Measurements from ENCODE around the gene CALY.
A peak's percentile ranks its signal among the peaks of the same experiment; 100 is the strongest.

The CALY gene

GRCh38 chr10:133341983-133342382 is 5.3 kb upstream of the CALY start:
- no peak overlapping the region for H3K27ac Mint-ChIP-seq (ENCODE audit: low read depth)
- H3K4me1 Mint-ChIP-seq = no peaks in the 10 kb centered on the region
- ATAC-seq (replicated peaks; ENCODE audit: extremely low read depth, poor library complexity, severe bottlenecking) (no peak), DNase-seq (ENCODE audit: low spot score in 2 of 2) (no peak)
- no peak overlapping the region for H3K4me3 Mint-ChIP-seq
- H3K36me3 Mint-ChIP-seq (ENCODE audit: insufficient read depth) = peaks cover 1% of the 10 kb centered on the region
- no peaks in the 10 kb centered on the region for H3K9me3 Mint-ChIP-seq
- H3K27me3 Mint-ChIP-seq = peaks cover 34% of the 10 kb centered on the region

- Mint-ChIP-seq H3K27ac (ENCODE audit: low read depth) (no peak overlapping the region), H3K4me3 (no peak overlapping the region), H3K9me3 (no peaks in the 10 kb centered on the region), H3K27me3 (peaks cover 15% of the 10 kb centered on the region), H3K36me3 (ENCODE audit: insufficient read depth) (peaks cover 11% of the 10 kb centered on the region), H3K4me1 (peaks cover under 1% of the 10 kb centered on the region)
- no peak for ATAC-seq (replicated peaks; ENCODE audit: extremely low read depth, poor library complexity, severe bottlenecking)
- no peak for DNase-seq (ENCODE audit: low spot score in 2 of 2)
These were observed 3.1 kb upstream of the CALY start for GRCh38 chr10:133339708-133340380.

GRCh38 chr10:133338080-133339071 is 1.7 kb upstream of the CALY start:
- Mint-ChIP-seq H3K4me1 (peaks cover 4% of the 10 kb centered on the region), H3K9me3 (no peaks in the 10 kb centered on the region), H3K27me3 (peaks cover 8% of the 10 kb centered on the region), H3K27ac (ENCODE audit: low read depth) (no peak overlapping the region), H3K36me3 (ENCODE audit: insufficient read depth) (peaks cover 13% of the 10 kb centered on the region), H3K4me3 (no peak overlapping the region)
- DNase-seq (ENCODE audit: low spot score in 2 of 2) (no peak), ATAC-seq (replicated peaks; ENCODE audit: extremely low read depth, poor library complexity, severe bottlenecking) (no peak)

GRCh38 chr10:133337370-133337725 is 652 bp upstream of the CALY start:
- Mint-ChIP-seq H3K4me1 (peaks cover 4% of the 10 kb centered on the region), H3K9me3 (no peaks in the 10 kb centered on the region), H3K4me3 (no peak overlapping the region), H3K36me3 (ENCODE audit: insufficient read depth) (peaks cover 12% of the 10 kb centered on the region), H3K27me3 (peaks cover 8% of the 10 kb centered on the region), H3K27ac (ENCODE audit: low read depth) (no peak overlapping the region)
- ATAC-seq (replicated peaks; ENCODE audit: extremely low read depth, poor library complexity, severe bottlenecking) (no peak), DNase-seq (ENCODE audit: low spot score in 2 of 2) (no peak)

- peaks cover 14% of the 10 kb centered on the region for H3K36me3 Mint-ChIP-seq (ENCODE audit: insufficient read depth)
- H3K4me3 Mint-ChIP-seq = peak overlapping the region; percentile 73
- H3K9me3 Mint-ChIP-seq = no peaks in the 10 kb centered on the region
- H3K27me3 Mint-ChIP-seq = no peaks in the 10 kb centered on the region
- peaks cover 4% of the 10 kb centered on the region for H3K4me1 Mint-ChIP-seq
- ATAC-seq (replicated peaks; ENCODE audit: extremely low read depth, poor library complexity, severe bottlenecking) (no peak), DNase-seq (ENCODE audit: low spot score in 2 of 2) (no peak)
- peak overlapping the region; percentile 93 for H3K27ac Mint-ChIP-seq (ENCODE audit: low read depth)
These were observed 549 bp downstream of the CALY start for GRCh38 chr10:133336118-133336576.

GRCh38 chr10:133335246-133336117 is 1.2 kb downstream of the CALY start:
- H3K4me3 Mint-ChIP-seq = peak overlapping the region; percentile 73
- peaks cover 4% of the 10 kb centered on the region for H3K4me1 Mint-ChIP-seq
- no peaks in the 10 kb centered on the region for H3K9me3 Mint-ChIP-seq
- H3K27ac Mint-ChIP-seq (ENCODE audit: low read depth) = peak overlapping the region; percentile 93
- H3K27me3 Mint-ChIP-seq = no peaks in the 10 kb centered on the region
- ATAC-seq (replicated peaks; ENCODE audit: extremely low read depth, poor library complexity, severe bottlenecking) (peak; percentile 44), DNase-seq (ENCODE audit: low spot score in 2 of 2) (peak; percentile 82 to 85)
- H3K36me3 Mint-ChIP-seq (ENCODE audit: insufficient read depth) = peaks cover 16% of the 10 kb centered on the region

- peaks cover 8% of the 10 kb centered on the region for H3K4me1 Mint-ChIP-seq
- peak overlapping the region; percentile 93 for H3K27ac Mint-ChIP-seq (ENCODE audit: low read depth)
- peaks cover under 1% of the 10 kb centered on the region for H3K27me3 Mint-ChIP-seq
- peak overlapping the region; percentile 73 for H3K4me3 Mint-ChIP-seq
- peaks cover 16% of the 10 kb centered on the region for H3K36me3 Mint-ChIP-seq (ENCODE audit: insufficient read depth)
- DNase-seq (ENCODE audit: low spot score in 2 of 2) (no peak), ATAC-seq (replicated peaks; ENCODE audit: extremely low read depth, poor library complexity, severe bottlenecking) (peak; percentile 10)
- H3K9me3 Mint-ChIP-seq = no peaks in the 10 kb centered on the region
These were observed 2.0 kb downstream of the CALY start for GRCh38 chr10:133334503-133335245.

- peak overlapping the region; percentile 6 for H3K4me3 Mint-ChIP-seq
- H3K27ac Mint-ChIP-seq (ENCODE audit: low read depth) = peak overlapping the region; percentile 52
- ATAC-seq (replicated peaks; ENCODE audit: extremely low read depth, poor library complexity, severe bottlenecking) = no peak
- H3K4me1 Mint-ChIP-seq = peaks cover 9% of the 10 kb centered on the region
- H3K27me3 Mint-ChIP-seq = peaks cover 10% of the 10 kb centered on the region
- peaks cover 16% of the 10 kb centered on the region for H3K36me3 Mint-ChIP-seq (ENCODE audit: insufficient read depth)
- no peaks in the 10 kb centered on the region for H3K9me3 Mint-ChIP-seq
- no peak for DNase-seq (ENCODE audit: low spot score in 2 of 2)
These were observed 3.6 kb downstream of the CALY start for GRCh38 chr10:133332936-133333699.

- peak; percentile 77 for ATAC-seq (replicated peaks; ENCODE audit: extremely low read depth, poor library complexity, severe bottlenecking)
- Mint-ChIP-seq H3K9me3 (no peaks in the 10 kb centered on the region), H3K4me3 (peak overlapping the region; percentile 66), H3K36me3 (ENCODE audit: insufficient read depth) (peaks cover 6% of the 10 kb centered on the region), H3K27ac (ENCODE audit: low read depth) (no peak overlapping the region), H3K4me1 (peaks cover 6% of the 10 kb centered on the region), H3K27me3 (peaks cover 33% of the 10 kb centered on the region)
- peak; percentile 72 to 83 for DNase-seq (ENCODE audit: low spot score in 2 of 2)
These were observed 7.0 kb downstream of the CALY start for GRCh38 chr10:133329491-133330202.

- Mint-ChIP-seq H3K27me3 (peaks cover 33% of the 10 kb centered on the region), H3K4me3 (no peak overlapping the region), H3K36me3 (ENCODE audit: insufficient read depth) (peaks cover 6% of the 10 kb centered on the region), H3K9me3 (no peaks in the 10 kb centered on the region), H3K4me1 (peaks cover 5% of the 10 kb centered on the region), H3K27ac (ENCODE audit: low read depth) (no peak overlapping the region)
- ATAC-seq (replicated peaks; ENCODE audit: extremely low read depth, poor library complexity, severe bottlenecking) = no peak
- no peak for DNase-seq (ENCODE audit: low spot score in 2 of 2)
These were observed 8.0 kb downstream of the CALY start for GRCh38 chr10:133328358-133329343.
